SK-N-SH (cell line): ENCODE measurements around the gene PBX3. TPM values are rescaled to one million over a fixed set of nuclear protein-coding genes. Genes with fewer than 3 reads are reported as not detected.

Source experiments
- CTCF ChIA-PET: fragments of 300-600, 350-600 bp; formaldehyde crosslinking; extraction: SDS; loops from one replicate; lab custom pipeline; 2021; lab: Yijun Ruan, JAX
- POLR2A ChIA-PET: fragments of 350-600 bp; sonication (Branson Sonifier 250); formaldehyde crosslinking; extraction: SDS; loops from one replicate; lab custom pipeline; 2020; ENCODE audit warnings: antibody characterized with exemption, inconsistent platforms; lab: Yijun Ruan, JAX
- DNase-seq: peaks from one replicate; pipeline ENCODE4 v3.0.0; 2012
- H2AFZ ChIP-seq: fragments of 200-600 bp; sonication (generic); 2 replicates; pipeline ENCODE4 v1.8.1; 2016; ENCODE audit warnings: antibody characterized with exemption, mild to moderate bottlenecking, low read depth
- H3F3A ChIP-seq: fragments of 200-600 bp; sonication (generic); replicated peaks from 2 replicates; pipeline ENCODE3; 2016; ENCODE audit warnings: antibody characterized with exemption, mild to moderate bottlenecking; ENCODE audit not compliant: insufficient read depth
- H3K27ac ChIP-seq, 2 experiments: fragments of 200-500 bp in 1 of 2; fragments of 200-600 bp in 1 of 2; sonication (Bioruptor generic) in 1 of 2; sonication (generic), shearing (Covaris generic) in 1 of 2; 2 replicates each; pipeline versions ENCODE4 v1.5.1 to v1.6.1; 2014 to 2016; ENCODE audit warnings: low read depth in 2 of 2, inconsistent platforms in 1 of 2, low read length in 1 of 2, mild to moderate bottlenecking in 1 of 2, mixed read lengths in 1 of 2
- H3K27me3 ChIP-seq: fragments of 200-600 bp; sonication (generic), shearing (Covaris generic); 2 replicates; pipeline ENCODE4 v1.6.1; 2016; ENCODE audit warnings: mixed run types; ENCODE audit not compliant: insufficient read depth
- H3K36me3 ChIP-seq, 2 experiments: fragments of 200-500 bp in 1 of 2; fragments of 200-600 bp in 1 of 2; sonication (Bioruptor generic) in 1 of 2; sonication (generic) in 1 of 2; replicated peaks in 1 of 2; 2 replicates each; pipeline versions ENCODE3 to v1.5.1; 2014 to 2016; ENCODE audit warnings: low read length in 1 of 2, mild to moderate bottlenecking in 1 of 2; ENCODE audit not compliant: insufficient read depth in 2 of 2, control insufficient read depth in 1 of 2
- H3K4me1 ChIP-seq, 2 experiments: fragments of 200-500 bp in 1 of 2; fragments of 200-600 bp in 1 of 2; sonication (Bioruptor generic) in 1 of 2; sonication (generic), shearing (Covaris generic) in 1 of 2; 2 replicates each; pipeline versions ENCODE4 v1.5.1 to v1.6.1; 2014 to 2016; ENCODE audit warnings: low read depth in 1 of 2, low read length in 1 of 2, mixed run types in 1 of 2; ENCODE audit not compliant: insufficient read depth in 2 of 2, control insufficient read depth in 1 of 2
- H3K4me2 ChIP-seq: fragments of 200-600 bp; sonication (generic), shearing (Covaris generic); 2 replicates; pipeline ENCODE4 v1.6.1; 2017; ENCODE audit warnings: mixed run types
- H3K4me3 ChIP-seq, 2 experiments: fragments of 200-500 bp in 1 of 2; fragments of 200-600 bp in 1 of 2; sonication (Bioruptor generic) in 1 of 2; sonication (generic), shearing (Covaris generic) in 1 of 2; 2 replicates each; pipeline versions ENCODE4 v1.5.1 to v1.8.1; 2014 to 2016; ENCODE audit warnings: low read depth in 2 of 2, inconsistent platforms in 1 of 2, low read length in 1 of 2, mild to moderate bottlenecking in 1 of 2, mixed read lengths in 1 of 2, moderate library complexity in 1 of 2
- H3K79me2 ChIP-seq: fragments of 200-600 bp; sonication (generic); 2 replicates; pipeline ENCODE4 v1.8.1; 2017; ENCODE audit warnings: mild to moderate bottlenecking; ENCODE audit not compliant: insufficient read depth
- H3K9ac ChIP-seq: fragments of 200-600 bp; sonication (generic); 2 replicates; pipeline ENCODE4 v1.6.1; 2017; ENCODE audit warnings: mixed run types
- H3K9me2 ChIP-seq: fragments of 200-600 bp; sonication (generic); 2 replicates; pipeline ENCODE4 v1.6.1; 2017; ENCODE audit warnings: mixed run types
- H3K9me3 ChIP-seq: fragments of 200-600 bp; sonication (generic); 2 replicates; pipeline ENCODE4 v1.6.1; 2017; ENCODE audit warnings: mixed run types, mild to moderate bottlenecking, moderate library complexity
- H4K20me1 ChIP-seq: fragments of 200-600 bp; sonication (generic); 2 replicates; pipeline ENCODE4 v1.6.1; 2017; ENCODE audit warnings: mild to moderate bottlenecking, mixed run types; ENCODE audit not compliant: insufficient read depth
- CHD2 ChIP-seq: fragments of 150-350 bp; IDR thresholded peaks from 2 replicates; pipeline ENCODE4 v1.6.1; 2018; ENCODE audit warnings: low read length; ENCODE audit not compliant: partially characterized antibody
- ELF1 ChIP-seq: IDR thresholded peaks from 2 replicates; pipeline ENCODE4 v1.4.0; 2012
- EP300 ChIP-seq, 2 experiments: IDR thresholded peaks; 2 replicates each; pipeline versions ENCODE4 v1.4.0 to v1.6.1; 2012; ENCODE audit warnings: borderline replicate concordance in 1 of 2, low read depth in 1 of 2, low read length in 1 of 2
- EZH2phosphoT487 ChIP-seq: fragments of 200-600 bp; sonication (generic); IDR thresholded peaks from 2 replicates; pipeline ENCODE4 v1.6.1; 2017; ENCODE audit warnings: low read depth, mixed run types, mild to moderate bottlenecking, antibody characterized with exemption, moderate library complexity, borderline replicate concordance
- FOXM1 ChIP-seq: IDR thresholded peaks from 2 replicates; pipeline ENCODE4 v1.4.0; 2012; ENCODE audit warnings: low read depth, mild to moderate bottlenecking
- GABPA ChIP-seq: IDR thresholded peaks from 2 replicates; pipeline ENCODE4 v1.4.0; 2012; ENCODE audit warnings: low read depth, mild to moderate bottlenecking
- JUND ChIP-seq: IDR thresholded peaks from 2 replicates; pipeline ENCODE4 v1.4.0; 2012
- MEF2A ChIP-seq: IDR thresholded peaks from 2 replicates; pipeline ENCODE4 v1.4.0; 2012; ENCODE audit warnings: low read depth, borderline replicate concordance
- MXI1 ChIP-seq: IDR thresholded peaks from 2 replicates; pipeline ENCODE4 v1.6.1; 2012; ENCODE audit warnings: mild to moderate bottlenecking, low read depth, low read length, improper control_type of control experiment
- NFIC ChIP-seq: IDR thresholded peaks from 2 replicates; pipeline ENCODE4 v1.4.0; 2012; ENCODE audit warnings: borderline replicate concordance
- POLR2AphosphoS5 ChIP-seq: IDR thresholded peaks from 2 replicates; pipeline ENCODE4 v1.6.1; 2012; ENCODE audit warnings: low read depth, low read length
- RAD21 ChIP-seq: IDR thresholded peaks from 2 replicates; pipeline ENCODE4 v1.6.1; 2012; ENCODE audit warnings: mild to moderate bottlenecking, low read length
- RCOR1 ChIP-seq: fragments of 150-350 bp; IDR thresholded peaks from 2 replicates; pipeline ENCODE4 v1.6.1; 2017; ENCODE audit warnings: antibody characterized with exemption, low read length
- RFX5 ChIP-seq: IDR thresholded peaks from 2 replicates; pipeline ENCODE4 v1.6.1; 2012; ENCODE audit warnings: mild to moderate bottlenecking, improper control_type of control experiment, low read length
- RXRA ChIP-seq: IDR thresholded peaks from 2 replicates; pipeline ENCODE4 v1.4.0; 2012; ENCODE audit warnings: low read depth, mild to moderate bottlenecking, borderline replicate concordance
- SMC3 ChIP-seq: IDR thresholded peaks from 2 replicates; pipeline ENCODE4 v1.6.1; 2012; ENCODE audit warnings: low read depth, low read length, improper control_type of control experiment
- TEAD4 ChIP-seq: IDR thresholded peaks from 2 replicates; pipeline ENCODE4 v1.4.0; 2012; ENCODE audit warnings: mild to moderate bottlenecking, borderline replicate concordance; ENCODE audit not compliant: insufficient read depth
- YY1 ChIP-seq: IDR thresholded peaks from 2 replicates; pipeline ENCODE4 v1.4.0; 2012; ENCODE audit warnings: low read depth, mild to moderate bottlenecking
- WGBS: methylation state at CpG from one replicate; pipeline ENCODE4 v1.1.6; 2017; ENCODE audit warnings: low lambda C conversion rate; 5-methylcytosine and 5-hydroxymethylcytosine counted together
- polyA plus RNA-seq, 3 experiments: library from polyadenylated mRNA; depleted of rRNA; stranded (reverse); fragments of >200 nt; gene quantifications; 2 replicates each; pipeline ENCODE4 v1.2.3, GENCODE V29; 2012
- TF ChIP-seq, protein P1 (sequence below): fragments of 150-350 bp; IDR thresholded peaks from 2 replicates; pipeline ENCODE4 v1.6.1; 2016; ENCODE audit warnings: mild to moderate bottlenecking, low read depth, low read length
- TF ChIP-seq, protein P2 (sequence below): IDR thresholded peaks from 2 replicates; pipeline ENCODE4; 2012
- TF ChIP-seq, protein P3 (sequence below): IDR thresholded peaks from 2 replicates; pipeline ENCODE4 v1.4.0; 2012; ENCODE audit warnings: low read depth, borderline replicate concordance
- TF ChIP-seq, protein P4 (sequence below): IDR thresholded peaks from 2 replicates; pipeline ENCODE4 v1.4.0; 2012; ENCODE audit warnings: low read depth, borderline replicate concordance
- TF ChIP-seq, protein P5 (sequence below): fragments of 150-350 bp; IDR thresholded peaks from 2 replicates; pipeline ENCODE4 v1.6.1; 2017; ENCODE audit warnings: antibody characterized with exemption, low read length, low read depth, borderline replicate concordance
- TF ChIP-seq, protein P6 (sequence below): IDR thresholded peaks from 2 replicates; pipeline ENCODE4 v1.4.0; 2012; ENCODE audit warnings: low read depth
- TF ChIP-seq, protein P7 (sequence below): fragments of 200-600 bp; sonication (generic); IDR thresholded peaks from 2 replicates; pipeline ENCODE4 v1.6.1; 2017; ENCODE audit warnings: antibody characterized with exemption, mild to moderate bottlenecking, moderate library complexity

The PBX3 gene
- polyA plus RNA-seq, 1 of the 3 experiments (the other 2 are of a cell fraction), result 73.0 TPM

DNA sequence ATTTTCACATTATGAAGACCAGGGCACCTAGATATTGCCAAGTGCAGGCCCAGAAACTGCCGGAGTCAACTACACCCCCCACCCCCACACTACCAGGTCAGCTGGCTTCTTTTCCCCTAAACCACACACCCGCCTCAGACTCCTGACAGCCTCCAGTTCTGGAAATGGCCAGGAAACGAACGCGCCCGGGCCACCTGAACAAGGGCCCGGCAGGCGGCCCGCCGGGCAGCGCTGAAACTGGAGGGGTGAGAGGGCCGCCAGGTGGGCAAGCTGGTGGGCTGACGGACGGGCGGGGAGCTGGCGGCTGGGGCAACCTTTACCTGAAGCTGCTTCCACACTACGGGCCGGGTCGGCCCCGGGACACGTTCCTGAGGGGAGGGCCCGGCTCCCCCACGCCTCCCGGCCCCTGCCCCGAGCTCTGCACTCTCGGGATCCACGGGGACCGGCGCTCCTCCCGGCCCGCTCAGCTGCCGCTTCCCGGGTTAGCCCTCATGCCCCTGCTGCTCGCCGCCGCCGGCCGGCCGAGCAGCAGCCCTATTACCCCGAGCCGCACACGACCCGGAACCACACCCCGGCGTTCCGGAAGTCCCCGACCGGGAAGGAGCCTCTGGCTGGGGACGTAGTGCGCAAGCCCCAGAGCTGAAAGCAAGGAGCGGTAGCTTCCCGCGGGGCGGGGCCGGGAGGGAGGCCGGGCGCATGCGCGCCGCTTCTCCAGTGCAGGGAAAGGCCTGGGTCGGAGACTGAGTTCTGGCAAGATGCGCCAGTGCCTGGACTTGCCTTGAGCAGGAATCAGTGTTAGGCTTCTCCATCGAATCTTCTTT lies 40.3 kb upstream of the PBX3 start, which contains the start of gene MAPKAP1:
TSS of gene MAPKAP1 (minus strand) at position 558 of the 821 bp plus-strand sequence. CDS start 34,634 bp downstream, outside the sequence.
- H3K9ac ChIP-seq, result peak within 1 kb of the TSS; percentile 91
- POLR2A ChIA-PET, result interaction anchor here (0.5 to 1.3 kb wide), 7 partner anchors 27 to 351 kb away, joined by 3 to 14 read pairs (median 4); no protein-coding TSS in a partner anchor
- H3K4me3 ChIP-seq, result peak within 1 kb of the TSS; percentile 85 to 90
- H3K36me3 ChIP-seq, result peaks cover 0 to 5% of the 10 kb centered on the region in 2 experiments
- 0 out of 2 replicates have a peak, but pooled peaks cover 3% of the 10 kb centered on the region for H4K20me1 ChIP-seq
- peaks cover 3% of the 10 kb centered on the region for H3F3A ChIP-seq
- no peaks in the 10 kb centered on the region for H3K9me2 ChIP-seq
- peaks cover under 1 to 15% of the 10 kb centered on the region in 2 experiments; a peak in 2 of 4 replicates for H3K4me1 ChIP-seq
- CTCF ChIA-PET, result interaction anchor here (0.6 to 1.6 kb wide), 5 partner anchors 9 to 299 kb away, joined by 3 to 6 read pairs (median 3); no protein-coding TSS in a partner anchor
- WGBS, result 1% methylated on average over 21 of the region's 63 CpGs
- peak; percentile 98 for DNase-seq
- H3K9me3 ChIP-seq, result no peaks in the 10 kb centered on the region
- H3K4me2 ChIP-seq, result peak within 1 kb of the TSS; percentile 93
- H3K27me3 ChIP-seq, result no peaks in the 10 kb centered on the region
- peak within 1 kb of the TSS; percentile 98 for H2AFZ ChIP-seq
- peaks cover 50% of the 10 kb centered on the region for H3K79me2 ChIP-seq
- peak within 1 kb of the TSS; percentile 54 to 92 for H3K27ac ChIP-seq
- TF ChIP-seq MEF2A (no peak), POLR2AphosphoS5 (peak; percentile 91), ELF1 (peak; percentile 85), EP300 (IDR thresholded peaks at IDR 0.05; ENCODE audit: borderline replicate concordance in 1 of 2, low read depth in 1 of 2, low read length in 1 of 2) (no peak), SMC3 (no peak), RAD21 (peak; percentile 35), GABPA (peak; percentile 93), RFX5 (no peak), NFIC (no peak), CHD2 (peak; percentile 58), TEAD4 (no peak), FOXM1 (no peak), EZH2phosphoT487 (no peak), RCOR1 (no peak; the same call in 1 of the 2 replicates), YY1 (no peak), RXRA (no peak), MXI1 (peak; percentile 71; the same call in 1 of the 2 replicates), JUND (no peak)
- TF ChIP-seq, protein P1, sequence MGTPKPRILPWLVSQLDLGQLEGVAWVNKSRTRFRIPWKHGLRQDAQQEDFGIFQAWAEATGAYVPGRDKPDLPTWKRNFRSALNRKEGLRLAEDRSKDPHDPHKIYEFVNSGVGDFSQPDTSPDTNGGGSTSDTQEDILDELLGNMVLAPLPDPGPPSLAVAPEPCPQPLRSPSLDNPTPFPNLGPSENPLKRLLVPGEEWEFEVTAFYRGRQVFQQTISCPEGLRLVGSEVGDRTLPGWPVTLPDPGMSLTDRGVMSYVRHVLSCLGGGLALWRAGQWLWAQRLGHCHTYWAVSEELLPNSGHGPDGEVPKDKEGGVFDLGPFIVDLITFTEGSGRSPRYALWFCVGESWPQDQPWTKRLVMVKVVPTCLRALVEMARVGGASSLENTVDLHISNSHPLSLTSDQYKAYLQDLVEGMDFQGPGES, result no peak
- TF ChIP-seq, protein P2, sequence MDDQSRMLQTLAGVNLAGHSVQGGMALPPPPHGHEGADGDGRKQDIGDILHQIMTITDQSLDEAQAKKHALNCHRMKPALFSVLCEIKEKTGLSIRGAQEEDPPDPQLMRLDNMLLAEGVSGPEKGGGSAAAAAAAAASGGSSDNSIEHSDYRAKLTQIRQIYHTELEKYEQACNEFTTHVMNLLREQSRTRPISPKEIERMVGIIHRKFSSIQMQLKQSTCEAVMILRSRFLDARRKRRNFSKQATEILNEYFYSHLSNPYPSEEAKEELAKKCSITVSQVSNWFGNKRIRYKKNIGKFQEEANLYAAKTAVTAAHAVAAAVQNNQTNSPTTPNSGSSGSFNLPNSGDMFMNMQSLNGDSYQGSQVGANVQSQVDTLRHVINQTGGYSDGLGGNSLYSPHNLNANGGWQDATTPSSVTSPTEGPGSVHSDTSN, result no peak
- TF ChIP-seq, protein P3, sequence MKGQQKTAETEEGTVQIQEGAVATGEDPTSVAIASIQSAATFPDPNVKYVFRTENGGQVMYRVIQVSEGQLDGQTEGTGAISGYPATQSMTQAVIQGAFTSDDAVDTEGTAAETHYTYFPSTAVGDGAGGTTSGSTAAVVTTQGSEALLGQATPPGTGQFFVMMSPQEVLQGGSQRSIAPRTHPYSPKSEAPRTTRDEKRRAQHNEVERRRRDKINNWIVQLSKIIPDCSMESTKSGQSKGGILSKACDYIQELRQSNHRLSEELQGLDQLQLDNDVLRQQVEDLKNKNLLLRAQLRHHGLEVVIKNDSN, result no peak
- TF ChIP-seq, protein P4, sequence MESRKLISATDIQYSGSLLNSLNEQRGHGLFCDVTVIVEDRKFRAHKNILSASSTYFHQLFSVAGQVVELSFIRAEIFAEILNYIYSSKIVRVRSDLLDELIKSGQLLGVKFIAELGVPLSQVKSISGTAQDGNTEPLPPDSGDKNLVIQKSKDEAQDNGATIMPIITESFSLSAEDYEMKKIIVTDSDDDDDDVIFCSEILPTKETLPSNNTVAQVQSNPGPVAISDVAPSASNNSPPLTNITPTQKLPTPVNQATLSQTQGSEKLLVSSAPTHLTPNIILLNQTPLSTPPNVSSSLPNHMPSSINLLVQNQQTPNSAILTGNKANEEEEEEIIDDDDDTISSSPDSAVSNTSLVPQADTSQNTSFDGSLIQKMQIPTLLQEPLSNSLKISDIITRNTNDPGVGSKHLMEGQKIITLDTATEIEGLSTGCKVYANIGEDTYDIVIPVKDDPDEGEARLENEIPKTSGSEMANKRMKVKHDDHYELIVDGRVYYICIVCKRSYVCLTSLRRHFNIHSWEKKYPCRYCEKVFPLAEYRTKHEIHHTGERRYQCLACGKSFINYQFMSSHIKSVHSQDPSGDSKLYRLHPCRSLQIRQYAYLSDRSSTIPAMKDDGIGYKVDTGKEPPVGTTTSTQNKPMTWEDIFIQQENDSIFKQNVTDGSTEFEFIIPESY, result no peak
- TF ChIP-seq, protein P5, sequence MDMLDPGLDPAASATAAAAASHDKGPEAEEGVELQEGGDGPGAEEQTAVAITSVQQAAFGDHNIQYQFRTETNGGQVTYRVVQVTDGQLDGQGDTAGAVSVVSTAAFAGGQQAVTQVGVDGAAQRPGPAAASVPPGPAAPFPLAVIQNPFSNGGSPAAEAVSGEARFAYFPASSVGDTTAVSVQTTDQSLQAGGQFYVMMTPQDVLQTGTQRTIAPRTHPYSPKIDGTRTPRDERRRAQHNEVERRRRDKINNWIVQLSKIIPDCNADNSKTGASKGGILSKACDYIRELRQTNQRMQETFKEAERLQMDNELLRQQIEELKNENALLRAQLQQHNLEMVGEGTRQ, result no peak
- TF ChIP-seq, protein P6, sequence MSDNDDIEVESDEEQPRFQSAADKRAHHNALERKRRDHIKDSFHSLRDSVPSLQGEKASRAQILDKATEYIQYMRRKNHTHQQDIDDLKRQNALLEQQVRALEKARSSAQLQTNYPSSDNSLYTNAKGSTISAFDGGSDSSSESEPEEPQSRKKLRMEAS, result peak; percentile 2; the same call in 1 of the 2 replicates
- TF ChIP-seq, protein P7, sequence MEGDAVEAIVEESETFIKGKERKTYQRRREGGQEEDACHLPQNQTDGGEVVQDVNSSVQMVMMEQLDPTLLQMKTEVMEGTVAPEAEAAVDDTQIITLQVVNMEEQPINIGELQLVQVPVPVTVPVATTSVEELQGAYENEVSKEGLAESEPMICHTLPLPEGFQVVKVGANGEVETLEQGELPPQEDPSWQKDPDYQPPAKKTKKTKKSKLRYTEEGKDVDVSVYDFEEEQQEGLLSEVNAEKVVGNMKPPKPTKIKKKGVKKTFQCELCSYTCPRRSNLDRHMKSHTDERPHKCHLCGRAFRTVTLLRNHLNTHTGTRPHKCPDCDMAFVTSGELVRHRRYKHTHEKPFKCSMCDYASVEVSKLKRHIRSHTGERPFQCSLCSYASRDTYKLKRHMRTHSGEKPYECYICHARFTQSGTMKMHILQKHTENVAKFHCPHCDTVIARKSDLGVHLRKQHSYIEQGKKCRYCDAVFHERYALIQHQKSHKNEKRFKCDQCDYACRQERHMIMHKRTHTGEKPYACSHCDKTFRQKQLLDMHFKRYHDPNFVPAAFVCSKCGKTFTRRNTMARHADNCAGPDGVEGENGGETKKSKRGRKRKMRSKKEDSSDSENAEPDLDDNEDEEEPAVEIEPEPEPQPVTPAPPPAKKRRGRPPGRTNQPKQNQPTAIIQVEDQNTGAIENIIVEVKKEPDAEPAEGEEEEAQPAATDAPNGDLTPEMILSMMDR, result no peak
